GM18505 (cell line): ENCODE measurements around the gene SYPL1.

Source experiments
- ATAC-seq: cut with Tn5 transposase; IDR thresholded peaks from one replicate; pipeline ENCODE4 v1.9.1; 2021; ENCODE audit not compliant: unreplicated experiment
- POLR2A ChIP-seq: IDR thresholded peaks from 4 replicates; pipeline ENCODE4 v1.6.1; 2011; ENCODE audit warnings: borderline replicate concordance; ENCODE audit not compliant: insufficient read depth, insufficient read length; ENCODE audit errors: extremely low read depth

SYPL1 gene

DNA sequence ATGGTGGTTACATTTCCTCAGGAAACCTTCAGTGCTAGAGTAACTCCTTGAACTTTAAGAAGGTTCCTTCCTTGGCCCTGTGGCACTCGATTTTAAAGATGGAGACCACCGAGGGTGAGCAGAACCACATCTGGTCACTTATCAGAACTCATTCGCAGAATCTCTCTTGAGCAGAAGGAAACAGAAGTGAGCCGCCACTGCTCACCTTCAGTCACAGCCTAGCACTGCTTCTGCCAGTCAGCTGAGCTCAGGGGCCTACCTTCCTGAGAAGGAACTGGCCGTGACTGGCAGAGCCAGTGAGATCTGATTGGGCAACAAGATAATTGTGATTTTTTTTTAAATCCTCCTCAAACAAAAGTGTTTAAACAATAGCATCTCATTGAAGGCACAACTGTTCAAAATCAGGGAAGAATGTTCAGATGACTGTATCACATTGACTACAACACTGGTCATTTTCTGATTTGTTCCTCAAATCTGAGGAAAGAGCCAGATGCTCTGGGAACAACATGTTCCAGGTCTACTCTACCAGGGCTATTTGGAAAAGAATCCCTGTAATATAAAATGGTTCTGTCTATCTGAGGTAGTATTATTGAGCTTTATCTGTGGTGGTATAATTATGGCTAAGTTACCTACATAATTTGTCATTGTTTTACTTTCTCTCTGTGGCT is 2.7 kb upstream of the SYPL1 start:
- no peak for TF ChIP-seq POLR2A
- ATAC-seq = no peak

DNA sequence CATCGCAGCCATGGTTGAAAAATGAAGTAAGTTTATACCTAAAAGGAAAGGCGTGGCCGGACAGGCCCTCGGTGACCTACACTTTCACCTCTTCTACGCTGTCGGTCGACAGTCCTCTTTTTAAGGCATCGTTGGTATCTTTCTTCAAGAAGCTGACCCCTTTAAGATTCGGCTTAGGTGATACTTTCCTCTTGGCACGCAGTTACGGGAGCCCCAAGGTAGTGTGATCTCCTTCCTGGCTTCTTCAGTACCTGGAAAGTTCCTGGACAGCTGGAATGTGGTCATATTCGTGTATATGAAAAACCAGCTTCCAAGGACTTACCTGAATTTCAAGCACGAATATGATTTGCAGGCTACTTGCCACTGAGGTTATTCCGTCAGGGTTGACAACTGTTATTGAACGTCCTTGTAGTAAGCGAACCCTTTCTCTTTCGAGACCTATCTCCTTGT is 885 bp upstream of the SYPL1 start:
- no peak for ATAC-seq
- no peak for TF ChIP-seq POLR2A

DNA sequence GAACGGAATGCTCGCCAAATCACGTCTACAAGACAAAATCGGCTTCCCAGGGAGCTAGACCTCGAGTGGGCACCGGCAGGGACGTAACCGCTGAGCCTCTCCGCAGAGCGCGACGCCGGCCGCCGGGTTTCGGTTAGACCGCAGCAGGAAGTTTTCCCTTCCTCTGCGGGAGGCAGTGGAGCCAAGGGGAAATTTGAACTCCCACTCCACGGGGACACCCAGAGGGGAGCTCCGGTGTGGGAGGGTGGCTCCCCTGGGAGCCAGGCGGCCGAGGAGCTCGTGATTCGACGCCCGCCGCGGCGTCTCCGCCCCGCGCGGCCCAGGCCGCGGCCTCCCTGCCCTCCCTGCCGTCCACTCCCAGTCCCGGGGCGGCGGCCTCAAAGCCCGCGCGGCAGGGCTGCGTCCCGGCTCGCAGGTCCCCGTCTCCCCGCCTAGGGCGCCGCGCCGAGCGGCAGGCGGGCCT is 426 bp downstream of the SYPL1 start:
- no peak for TF ChIP-seq POLR2A
- ATAC-seq = peak; percentile 29

DNA sequence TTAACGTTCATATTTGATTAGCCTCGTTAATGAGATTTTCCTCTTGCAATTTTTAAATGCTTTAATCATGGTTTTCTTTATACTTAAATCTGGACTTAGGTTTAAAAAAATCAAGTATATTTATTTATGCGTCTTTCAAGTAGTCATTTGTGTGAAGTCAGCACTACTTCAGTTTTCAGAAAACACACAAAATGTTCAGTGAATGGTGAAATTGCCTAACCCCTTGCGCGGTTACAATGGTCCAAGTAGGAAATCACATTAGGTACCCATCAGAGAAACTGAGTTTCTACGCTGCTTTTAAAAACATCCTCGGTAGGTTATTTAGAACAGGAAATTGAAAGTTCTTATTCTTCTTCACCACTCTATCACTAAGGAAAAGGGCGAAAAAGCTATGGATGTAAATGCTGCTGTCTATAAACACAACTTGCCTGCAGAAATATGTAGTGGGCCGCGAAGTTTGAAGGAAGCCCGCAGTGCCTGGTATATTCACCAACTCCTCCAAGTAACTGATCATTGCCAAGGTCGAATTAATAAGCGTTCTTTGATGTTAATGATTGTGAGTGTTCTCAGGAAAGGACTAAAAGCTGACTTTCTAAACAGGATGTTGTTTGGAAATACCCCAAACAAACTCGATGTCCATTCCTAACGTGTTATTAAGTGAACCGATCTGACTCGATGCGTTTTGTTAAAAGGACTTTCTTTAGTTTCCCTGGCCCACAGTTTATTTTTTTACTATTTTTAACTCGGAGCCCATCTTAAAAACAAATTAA is 1.0 kb downstream of the SYPL1 start:
- TF ChIP-seq POLR2A = no peak
- no peak for ATAC-seq

DNA sequence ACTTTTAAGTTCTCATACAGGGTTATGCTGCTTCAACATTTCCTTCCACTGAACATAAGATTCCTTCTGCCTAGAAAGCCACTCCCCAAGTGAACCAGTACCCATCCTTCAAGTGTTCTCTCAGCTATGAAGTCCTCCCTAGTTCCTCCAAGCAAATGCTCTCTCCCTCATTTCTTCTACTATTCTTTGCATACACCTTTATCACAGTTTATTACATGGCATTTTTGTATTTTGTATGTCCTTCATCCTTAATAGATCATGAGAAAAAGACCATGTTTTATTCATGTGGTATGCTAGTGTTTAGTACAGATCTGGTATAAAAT is 1.9 kb downstream of the SYPL1 start:
- no peak for TF ChIP-seq POLR2A
- ATAC-seq = no peak

DNA sequence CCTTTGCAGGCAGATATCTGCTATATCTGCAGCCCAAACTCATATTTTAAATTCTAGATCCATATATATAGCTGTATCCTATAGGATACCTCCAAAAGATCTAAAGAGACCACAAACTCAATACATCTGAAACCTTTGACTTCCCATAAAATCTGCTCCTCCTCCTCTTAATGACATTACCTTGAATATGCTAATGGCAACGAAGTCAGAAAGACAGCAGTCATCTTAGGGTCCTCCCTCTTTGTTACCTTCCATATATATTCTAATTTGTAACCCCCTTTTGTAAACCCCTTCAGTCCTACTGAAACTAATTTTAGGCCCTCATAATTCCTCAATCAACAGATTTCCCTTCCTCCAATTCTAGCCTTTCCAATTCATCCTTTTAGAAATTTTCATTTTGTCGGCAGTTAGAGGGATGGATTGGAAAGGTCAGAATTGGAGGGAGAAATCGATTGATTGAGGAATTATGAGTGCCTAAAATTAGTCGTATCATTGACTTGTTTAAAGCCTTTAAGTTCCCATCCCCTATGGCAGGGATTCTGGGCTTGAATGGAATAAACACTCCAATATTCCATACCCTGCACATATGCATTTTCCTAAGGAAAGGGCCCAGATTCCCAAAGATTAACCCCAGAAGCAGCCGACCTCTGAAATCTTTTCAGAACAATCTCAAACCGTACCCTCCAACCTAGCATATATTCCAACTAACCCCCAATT is 2.4 kb downstream of the SYPL1 start:
- ATAC-seq = no peak
- no peak for TF ChIP-seq POLR2A

DNA sequence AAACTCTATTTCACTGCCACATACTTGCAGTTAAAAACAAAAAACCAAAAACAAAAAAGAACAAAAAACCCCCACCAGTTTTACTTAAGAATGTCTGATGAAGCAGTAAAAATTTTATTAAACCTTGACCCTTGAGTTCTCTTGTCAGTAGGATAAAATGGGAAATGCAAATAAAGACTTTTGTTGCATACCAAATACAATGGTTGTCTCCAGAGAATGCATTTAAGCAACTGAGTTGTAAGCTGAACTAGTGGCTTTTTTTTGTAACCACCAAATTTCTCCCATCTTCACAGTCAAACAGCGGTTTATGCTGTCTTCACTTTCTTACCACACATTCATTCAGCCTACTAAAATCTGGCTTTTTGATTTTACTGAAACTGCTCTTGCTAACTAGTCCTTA is 3.1 kb downstream of the SYPL1 start:
- no peak for ATAC-seq
- TF ChIP-seq POLR2A = no peak

DNA sequence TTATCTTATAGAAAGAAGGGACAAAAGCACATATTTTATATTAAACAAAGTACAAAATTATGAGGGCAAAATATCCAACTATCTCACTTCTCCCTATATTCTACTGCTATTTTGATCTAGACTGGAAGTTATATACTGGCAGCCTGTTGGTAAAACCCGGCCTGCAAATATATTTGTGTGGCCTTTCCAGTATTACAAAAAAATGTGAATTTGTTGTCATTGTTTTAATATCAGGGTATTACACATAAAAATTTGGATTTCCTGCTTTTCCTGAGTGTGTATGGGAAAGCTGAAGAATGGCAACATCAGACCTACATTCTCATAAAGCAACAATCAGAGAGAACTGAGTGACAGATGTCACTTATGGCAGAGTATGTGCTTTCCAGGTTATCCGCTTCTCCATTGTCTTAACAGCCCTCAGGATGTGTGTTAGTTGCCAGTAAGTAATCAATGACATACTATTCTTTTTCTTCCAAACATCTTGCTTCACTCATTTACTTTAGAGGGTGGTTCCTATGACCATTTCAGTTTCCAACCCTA is 7.3 kb downstream of the SYPL1 start:
- ATAC-seq = no peak
- TF ChIP-seq POLR2A = no peak

DNA sequence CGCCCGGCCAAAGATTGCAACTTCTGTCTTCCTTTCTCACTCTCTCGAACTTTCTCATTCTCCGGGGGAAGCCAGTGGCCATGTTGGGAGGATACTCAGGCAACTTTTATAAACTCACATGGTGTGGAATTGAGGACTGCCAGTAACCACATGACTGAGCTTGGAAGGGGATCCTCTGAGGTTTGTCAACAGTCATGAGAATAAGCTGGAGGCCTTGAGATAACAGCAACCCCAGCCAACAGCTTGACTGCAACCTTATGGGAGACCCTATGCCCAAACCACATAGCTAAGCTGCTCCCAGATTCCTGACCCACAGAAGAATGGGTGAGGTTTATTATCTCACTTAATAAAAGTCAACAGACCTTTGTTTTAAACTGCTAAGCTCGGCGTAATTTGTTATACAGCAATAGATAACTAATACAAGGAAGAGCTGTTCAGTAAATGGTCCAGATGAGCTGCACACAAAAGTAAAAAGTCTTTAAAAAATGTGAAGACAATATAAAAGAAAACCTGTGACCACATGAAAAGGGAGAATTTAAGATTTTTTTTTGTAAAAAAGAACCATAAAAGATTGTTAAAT is 9.6 kb downstream of the SYPL1 start:
- ATAC-seq = no peak
- no peak for TF ChIP-seq POLR2A

DNA sequence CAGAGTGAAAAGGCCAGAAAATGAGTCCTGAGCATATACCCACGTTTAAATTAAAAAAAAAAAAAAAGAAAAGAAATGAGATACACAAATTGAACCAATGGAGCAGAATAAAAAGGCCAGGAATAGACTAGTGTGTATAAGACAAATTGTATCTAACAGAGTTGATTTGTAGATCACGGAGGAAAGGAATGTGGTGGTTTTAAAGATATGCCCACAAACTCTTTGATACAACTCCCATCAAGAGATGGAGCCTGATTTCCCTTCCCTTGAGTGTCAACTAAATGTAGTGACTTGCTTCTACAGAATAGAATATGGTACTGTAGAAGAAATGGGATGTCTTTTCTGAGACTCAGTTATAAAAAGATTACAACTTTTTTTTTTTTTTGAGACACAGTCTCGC is 10.4 kb downstream of the SYPL1 start:
- ATAC-seq = no peak
- TF ChIP-seq POLR2A = no peak

DNA sequence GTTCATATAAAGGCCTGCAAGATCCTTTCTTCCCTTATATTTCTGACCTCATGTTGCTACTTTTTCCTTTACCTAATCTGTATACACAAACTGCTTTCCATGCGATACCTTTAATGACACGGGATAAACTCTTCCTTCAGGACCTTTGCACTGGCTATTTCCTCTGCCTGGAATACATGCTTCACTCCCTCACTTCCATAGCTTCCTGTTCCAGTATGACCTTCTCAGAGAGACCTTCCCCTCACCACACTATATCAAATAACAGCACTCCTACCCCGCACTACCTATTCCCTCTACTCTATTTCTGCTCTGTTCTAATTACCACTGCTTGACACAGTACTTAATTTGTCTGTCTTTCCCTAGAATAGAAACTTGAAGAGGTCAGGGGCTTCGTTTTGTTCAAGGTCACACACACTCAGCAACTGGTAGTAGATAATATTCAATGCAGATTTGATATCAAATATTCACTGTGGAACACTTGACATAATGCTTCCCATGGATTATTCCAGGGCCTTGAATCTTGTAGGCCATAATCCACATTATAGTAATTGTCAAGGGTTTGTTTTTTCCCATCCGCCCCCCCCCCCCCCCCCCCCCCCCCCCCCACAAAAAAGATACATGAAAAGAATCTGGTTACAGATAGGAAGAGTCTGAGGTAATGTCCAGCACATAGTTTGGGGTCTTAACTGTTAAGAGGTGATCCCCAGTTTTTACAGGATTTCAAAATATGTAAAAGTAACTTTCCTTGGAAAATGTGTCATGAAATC is 11.1 kb downstream of the SYPL1 start:
- ATAC-seq = no peak
- no peak for TF ChIP-seq POLR2A

DNA sequence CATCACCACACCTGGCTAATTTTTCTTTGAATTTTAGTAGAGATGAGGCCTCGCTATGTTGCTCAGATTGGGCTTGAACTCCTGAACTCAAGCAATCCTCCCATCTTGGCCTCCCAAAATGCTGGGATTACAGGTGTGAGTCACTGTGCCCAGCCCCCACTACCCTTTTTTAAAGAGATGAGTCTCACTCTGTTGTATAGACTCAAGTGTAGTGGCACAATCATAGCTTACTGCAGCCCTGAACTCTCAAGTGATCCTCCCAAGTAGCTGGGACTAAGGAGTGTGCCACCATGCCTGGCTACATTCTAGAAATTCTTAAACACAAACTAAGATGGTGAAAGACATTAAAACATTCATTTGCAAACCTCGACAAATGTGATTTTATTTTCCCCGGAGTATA is 12.6 kb downstream of the SYPL1 start:
- TF ChIP-seq POLR2A = no peak
- ATAC-seq = no peak
